Activated CD8-positive, alpha-beta memory T cell treated with anti-CD3 and anti-CD28 coated beads for 24 hours (primary cell): ENCODE data around the gene PSPN.
"Not testable (repeated sequence)": the region's sequence is repeated elsewhere in the genome, so short reads cannot be mapped to it uniquely, and the experiment has no call there.

ENCODE experiments used
- DNase-seq: peaks from one replicate; pipeline ENCODE4 v3.0.0-alpha.2; 2020

The PSPN gene

DNA sequence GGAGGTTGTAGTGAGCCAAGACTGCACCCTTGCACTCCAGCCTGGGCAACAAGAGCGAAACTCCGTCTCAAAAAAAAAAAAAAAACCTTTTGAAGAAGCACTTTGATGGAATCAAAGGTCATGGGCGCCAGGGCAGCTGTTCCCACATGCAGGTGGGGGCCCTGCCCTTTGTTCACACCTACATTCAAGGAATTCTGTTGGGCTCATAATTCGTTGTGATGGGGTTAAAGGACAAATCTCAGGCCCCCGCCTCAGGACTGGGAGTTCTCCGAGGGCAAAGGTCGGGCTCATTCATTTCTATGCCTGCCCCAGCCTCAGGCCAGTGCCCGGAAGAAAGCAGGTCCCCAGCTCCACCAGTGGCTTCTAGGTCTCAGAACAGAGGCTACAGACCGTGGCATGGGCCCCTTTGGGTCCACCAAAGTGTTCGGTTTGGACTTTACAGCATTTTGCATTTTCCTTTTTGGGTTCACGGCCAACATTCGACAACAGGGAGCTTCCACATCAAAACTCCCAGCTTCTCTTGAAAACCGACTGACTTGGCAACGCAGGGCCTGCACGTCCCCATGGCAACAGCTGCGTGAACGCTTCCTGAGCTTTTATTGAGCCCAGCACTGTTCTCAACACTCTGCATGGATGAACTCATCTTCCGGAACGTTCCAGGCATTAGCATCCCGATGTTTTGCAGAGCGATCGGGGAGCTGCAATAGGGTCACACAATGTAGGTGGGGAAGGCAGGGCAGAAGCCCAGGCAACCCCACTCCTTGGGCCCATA is 27.3 kb upstream of the PSPN start:
- DNase-seq = no peak

DNA sequence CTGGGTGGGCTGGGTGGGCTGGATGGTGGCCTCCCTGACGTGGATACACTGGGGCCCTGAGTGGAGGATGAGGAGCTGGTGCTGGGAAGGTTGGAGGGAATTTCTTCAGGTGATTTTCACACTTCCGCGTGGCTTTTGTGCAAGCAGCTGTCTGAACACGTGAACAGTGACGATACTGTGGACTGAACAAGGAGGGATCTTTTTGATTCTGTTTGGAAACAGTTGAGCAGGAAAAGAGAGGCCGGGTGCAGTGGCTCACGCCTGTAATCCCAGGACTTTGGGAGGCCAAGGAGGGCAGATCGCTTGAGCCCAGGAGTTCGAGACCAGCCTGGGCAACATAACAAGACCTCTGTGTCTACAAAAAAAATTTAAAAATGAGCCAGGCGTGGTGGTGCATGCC is 26.3 kb upstream of the PSPN start:
- no peak for DNase-seq

DNA sequence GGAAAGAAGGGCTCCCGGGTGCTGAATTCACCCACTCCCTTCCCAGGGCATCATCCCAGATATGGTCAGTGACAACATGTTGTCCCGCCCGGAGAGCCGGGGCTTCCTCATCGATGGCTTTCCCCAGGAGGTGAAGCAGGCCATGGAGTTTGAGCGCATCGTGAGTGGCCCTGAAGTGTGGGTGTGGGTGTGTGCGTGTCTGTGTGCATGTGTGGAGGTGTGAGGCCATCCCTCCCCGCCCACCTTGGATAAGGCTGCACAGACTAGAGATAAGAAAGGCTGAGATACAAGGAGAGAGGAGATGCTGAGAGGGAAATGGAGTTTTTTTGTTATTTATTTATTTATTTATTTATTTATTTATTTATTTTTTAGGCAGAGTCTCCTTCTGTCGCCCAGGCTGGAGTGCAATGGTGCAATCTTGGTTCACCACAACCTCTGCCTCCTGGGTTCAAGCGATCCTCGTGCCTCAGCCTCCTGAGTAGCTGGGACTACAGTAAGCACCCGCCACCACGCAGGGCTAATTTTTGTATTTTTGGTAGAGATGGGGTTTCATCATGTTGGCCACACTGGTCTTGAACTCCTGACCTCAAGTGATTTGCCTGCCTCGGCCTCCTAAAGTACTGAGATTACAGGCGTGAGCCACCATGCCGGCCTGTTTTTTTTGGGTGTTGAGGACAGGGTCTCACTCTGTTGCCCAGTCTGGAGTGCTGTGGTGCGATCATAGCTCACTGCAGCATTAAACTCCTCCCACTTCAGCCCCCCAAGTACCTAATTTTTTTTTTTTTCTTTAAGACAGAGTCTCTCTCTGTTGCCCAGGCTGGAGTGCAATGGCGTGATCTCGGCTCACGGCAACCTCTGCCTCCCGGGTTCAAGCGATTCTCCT is 24.6 kb upstream of the PSPN start:
- DNase-seq = not testable (repeated sequence)

DNA sequence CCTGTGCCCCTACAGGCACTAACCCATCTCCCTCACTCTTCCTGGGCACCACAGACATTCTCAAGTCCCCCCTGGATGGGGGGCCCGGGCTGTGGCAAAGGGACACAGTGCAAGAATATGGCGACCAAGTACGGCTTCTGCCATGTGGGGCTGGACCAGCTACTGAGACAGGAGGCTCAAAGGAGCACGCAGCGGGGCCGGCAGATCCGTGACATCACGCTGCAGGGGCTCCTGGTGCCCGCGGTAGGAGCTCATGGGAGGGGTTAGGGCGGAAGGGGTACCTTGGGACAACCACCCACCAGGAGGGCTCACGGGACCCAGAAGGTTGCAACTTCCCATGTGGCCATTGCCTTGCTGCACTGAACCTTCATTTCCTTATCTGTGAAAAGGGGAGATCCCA is 20.6 kb upstream of the PSPN start:
- peak; percentile 54 for DNase-seq

DNA sequence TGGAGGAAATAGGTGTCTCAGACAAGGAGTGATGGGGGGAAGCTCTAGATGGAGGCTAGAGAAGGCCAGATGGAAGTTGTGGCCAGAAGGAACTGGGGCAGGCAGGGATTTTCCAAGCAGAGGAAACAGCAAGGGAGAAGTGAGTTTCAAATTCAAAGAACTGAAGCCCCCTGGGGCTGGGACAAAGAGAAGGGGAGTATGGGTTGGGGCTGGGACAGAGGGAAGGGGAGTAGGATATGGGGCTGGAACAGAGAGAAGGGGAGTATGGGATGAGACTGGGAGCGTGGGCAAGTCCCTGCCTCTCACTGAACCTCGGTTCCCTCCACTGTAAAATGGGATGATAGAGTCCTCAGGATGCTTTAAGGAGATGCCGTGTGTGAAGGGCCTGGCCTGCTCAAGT is 19.1 kb upstream of the PSPN start:
- DNase-seq = no peak

DNA sequence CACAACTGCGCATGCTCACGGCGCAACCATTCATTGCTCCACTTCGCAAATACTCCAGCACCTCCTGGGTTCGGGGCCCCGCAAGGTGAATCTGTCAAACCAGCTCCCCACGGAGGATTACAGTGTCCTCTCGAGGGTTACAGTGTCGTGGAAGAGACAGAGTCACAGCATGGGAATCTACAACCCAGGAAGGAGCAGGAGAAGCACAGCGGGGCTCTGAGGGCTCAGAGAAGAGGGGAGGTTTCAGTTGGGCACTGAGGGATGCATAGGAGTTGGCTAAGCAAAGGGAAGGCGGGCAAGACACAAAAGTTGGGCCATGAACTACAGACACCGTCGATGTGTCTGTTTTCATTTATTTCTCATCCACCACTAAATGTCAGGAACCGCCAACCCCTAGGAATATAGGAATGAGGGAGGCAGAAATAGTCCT is 18.3 kb upstream of the PSPN start:
- no peak for DNase-seq

DNA sequence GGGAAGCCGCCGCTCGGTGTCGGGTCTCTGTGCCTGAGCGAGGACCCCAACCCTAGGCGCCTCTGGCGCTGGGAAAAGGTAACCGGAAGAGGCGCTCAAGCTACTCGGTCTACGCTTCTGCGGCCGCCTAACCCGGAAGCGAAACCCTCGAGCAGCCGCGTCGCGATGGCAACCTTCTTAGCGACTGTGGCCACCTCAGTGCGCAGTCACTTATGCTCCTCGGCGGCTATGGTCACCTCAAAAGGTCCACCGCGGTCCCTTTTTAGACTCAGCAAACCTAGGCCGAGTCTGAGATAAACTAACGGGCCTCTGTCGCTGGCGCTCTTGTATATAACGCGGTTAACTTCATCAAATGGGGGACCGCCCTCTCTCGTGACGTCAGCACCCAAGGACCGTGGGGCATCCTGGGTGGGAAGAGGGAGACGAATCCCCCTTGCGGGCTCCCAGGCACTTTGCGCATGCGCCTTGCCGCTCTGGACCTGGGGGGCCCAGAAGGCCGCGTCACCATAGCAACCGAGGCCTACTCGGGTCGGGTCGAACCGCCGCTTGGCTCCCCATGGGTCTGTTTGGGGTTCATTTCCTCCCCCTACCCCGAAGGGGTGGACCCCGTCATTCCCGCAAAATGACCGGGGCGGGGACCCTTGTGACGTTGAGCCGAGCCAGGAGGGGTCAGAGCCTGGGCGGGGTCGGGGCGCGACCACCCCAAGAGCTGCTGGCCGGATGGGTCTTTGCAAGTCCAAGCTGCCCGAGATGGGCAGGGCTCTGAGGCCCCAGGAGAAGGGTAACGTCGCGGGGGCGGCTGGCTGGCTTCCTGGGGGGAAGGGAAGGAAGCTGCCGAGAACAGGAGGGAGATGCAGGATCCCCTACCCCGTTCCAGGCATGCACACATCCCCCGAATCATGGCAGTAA is 17.6 kb upstream of the PSPN start, which contains the start of gene GTF2F1:
GTF2F1 (minus strand) TSS at position 91 of the 909 bp plus-strand sequence. CDS start 169 bp downstream, outside the sequence.
- peak; percentile 98 for DNase-seq

DNA sequence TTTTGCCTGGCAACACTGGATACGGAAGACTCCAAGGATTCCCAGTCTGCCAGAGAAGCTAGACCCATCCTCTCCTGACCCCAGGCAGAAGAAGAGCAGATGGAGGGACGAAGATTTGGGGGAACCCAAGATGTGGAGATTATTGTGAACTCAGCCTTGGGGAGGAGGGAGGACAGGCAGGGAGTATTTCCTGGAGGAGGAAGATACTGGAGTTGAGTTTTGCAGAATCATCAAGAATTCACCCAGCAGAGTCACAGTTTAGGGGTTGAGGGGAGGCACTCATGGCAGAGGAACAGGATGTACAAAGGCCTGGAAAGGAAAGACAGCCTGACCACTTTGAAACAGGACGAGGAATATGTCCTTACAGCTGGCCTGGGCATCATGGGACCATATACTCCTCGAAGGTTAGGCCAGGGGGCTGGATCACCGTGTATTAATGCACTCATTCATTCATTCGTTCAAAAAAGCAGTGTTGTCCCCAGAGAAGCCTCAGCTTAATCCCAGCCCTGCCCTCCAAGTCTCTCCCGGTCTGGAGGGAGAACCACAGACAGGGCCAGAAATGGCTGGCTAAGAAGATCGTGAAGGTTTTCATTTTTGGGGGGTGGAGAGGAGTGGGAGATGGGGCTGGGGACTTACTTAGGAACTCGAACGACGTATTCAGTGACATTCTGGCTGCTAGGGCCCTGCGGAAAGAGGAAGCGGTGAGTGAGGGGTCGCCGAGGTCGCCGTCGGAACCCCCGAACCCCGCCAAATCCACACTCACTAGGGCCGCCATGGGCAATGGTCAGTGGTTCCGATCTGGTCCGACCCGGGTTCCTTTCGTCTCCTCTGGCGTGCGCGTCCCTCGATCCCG is 16.7 kb upstream of the PSPN start:
- DNase-seq = no peak

DNA sequence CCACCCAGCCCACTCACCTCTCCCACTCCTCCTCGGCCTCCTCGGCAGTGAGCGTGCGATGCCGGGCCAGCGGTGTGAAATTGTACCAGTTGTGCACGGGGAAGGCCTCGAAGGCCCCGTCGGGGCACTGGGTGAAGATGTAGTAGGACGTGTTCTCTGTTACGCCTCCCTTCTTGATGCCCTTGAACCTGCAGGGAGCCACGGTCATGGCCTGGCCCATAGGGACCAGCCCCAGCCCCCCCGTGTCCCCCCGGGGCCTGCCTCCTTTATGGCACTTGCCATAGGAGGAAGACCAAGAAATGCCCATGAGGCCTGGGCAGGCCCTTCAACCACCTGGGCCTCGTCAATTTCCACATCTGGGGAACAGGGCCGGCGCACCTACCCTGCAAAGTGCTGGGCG is 11.6 kb upstream of the PSPN start:
- no peak for DNase-seq

DNA sequence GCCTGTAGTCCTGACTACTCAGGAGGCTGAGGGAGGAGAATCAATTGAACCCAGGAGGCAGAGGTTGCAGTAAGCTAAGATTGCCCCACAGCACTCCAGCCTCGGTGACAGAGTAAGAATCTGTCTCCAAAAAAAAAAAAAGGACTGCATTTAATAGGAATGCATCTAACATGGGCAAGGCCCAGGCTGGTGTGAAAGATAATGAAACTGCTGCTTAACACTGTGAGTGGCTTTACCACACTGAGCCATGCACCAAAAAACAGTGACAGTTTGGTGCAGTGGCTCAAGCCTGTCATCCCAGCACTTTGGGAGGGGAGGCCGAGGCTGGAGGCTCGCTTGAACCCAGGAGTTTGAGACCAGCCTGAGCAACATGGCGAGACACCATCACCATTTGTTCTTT is 8.6 kb upstream of the PSPN start:
- no peak for DNase-seq

DNA sequence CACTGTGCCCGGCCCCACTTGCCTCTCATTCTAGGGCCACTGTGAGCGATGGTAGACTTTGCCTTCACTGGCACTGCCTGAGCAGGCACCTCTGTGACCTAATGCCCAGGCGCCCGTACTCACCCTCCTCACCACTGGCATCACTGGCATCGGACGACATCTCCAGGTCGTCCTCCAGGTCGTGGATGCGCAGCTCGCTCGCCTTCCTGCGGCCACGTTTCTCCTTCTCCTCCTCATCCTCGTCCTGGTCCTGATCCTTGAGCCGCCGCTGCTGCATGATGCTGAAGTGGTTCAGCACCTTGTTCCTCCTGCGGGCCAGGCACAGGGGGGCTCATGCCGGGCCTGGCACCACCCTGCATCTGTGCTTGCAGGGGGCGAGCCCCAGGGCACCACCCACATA is 7.5 kb upstream of the PSPN start:
- DNase-seq = no peak

DNA sequence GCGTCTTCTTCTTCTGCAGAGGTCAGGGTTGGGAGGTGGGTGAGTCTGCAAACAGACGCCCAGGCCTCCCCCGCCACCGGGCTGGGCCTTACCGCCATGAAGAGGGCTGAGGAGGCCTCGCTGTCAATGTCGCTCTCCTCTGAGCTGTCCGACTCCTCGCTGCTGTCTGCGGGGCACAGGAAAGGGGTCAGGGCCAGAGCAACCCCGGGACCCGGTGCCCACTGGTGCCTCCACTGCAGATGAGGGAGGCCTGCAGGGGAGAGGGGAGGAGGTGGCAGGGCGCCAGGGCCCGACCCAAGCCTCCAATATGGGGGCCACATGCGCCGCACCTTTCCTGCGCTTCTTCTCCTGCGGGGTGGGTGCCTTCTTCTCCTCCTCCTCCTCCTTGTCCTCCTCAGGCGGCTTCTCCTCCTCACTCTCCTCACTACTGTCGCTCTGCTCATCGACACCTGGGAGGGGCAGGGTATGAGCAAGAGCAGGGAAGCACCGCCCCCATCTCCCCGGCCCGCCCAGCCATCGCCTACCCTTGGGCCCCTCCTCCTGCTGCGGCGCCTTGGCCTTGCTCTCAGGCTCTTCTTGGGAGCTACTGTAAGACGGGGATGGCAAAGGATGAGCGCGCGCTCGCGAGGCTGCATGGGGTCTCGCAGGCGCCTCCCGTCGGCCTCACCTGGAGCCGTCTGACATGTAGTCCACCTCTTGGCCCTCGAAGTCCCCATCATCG is 5.5 kb upstream of the PSPN start:
- no peak for DNase-seq

DNA sequence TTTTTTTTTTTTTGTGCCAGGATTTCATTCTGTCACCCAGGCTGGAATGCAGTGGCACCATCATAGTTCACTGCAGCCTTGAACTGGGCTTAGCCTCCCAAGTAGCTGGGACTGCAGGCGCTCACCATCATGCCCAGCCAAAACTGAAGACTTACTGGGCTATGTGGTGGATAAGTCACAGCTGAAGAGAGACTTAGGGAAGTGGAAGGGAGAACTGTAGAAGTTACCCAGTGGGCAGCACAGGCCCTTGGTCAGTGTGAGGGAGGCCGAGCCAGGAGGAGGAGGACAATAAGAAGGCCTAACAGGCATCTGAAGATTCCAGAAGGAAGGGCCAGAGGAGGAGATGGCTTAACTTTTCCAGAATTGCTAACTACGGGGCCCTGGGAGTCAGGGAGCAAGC is 4.0 kb upstream of the PSPN start:
- no peak for DNase-seq

DNA sequence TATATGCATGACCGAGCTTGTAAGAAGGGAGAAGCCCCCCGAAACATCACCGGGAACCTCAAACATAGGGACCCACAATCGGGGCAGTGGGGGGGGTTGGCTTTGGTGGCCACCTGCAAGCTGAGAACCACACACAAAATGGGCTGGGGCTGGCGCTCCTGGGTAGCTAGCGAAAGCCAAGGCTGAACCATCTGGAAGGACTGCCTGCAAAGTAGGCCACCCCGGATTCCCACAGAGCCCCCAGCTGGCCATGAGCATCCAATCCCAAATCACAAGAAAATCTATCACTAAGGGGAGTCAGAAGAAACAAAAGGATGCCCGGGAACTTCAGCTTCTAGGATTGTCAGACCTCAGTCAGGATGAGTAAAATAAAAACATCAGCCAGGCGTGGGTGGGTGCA is 2.8 kb upstream of the PSPN start:
- no peak for DNase-seq

DNA sequence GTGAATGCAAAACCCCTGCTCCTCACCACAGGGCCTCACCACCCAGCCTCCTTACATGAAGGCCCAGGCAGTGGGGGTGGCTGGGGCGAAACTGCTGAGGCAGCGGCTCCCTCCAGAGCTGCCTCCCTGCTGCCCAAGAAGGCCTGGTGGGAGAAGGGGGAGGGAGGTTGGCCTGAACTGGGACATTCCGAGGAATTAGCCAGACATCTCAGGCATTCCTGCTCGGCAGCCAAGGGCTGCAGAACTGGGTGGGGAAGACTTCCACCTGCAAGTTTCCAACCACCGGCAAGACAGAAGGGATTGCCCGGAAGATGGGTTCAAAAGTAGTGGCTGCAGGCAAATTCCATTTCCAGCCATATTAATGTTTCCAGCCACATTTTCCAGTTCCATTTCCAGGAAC is 2.3 kb upstream of the PSPN start:
- DNase-seq = no peak

DNA sequence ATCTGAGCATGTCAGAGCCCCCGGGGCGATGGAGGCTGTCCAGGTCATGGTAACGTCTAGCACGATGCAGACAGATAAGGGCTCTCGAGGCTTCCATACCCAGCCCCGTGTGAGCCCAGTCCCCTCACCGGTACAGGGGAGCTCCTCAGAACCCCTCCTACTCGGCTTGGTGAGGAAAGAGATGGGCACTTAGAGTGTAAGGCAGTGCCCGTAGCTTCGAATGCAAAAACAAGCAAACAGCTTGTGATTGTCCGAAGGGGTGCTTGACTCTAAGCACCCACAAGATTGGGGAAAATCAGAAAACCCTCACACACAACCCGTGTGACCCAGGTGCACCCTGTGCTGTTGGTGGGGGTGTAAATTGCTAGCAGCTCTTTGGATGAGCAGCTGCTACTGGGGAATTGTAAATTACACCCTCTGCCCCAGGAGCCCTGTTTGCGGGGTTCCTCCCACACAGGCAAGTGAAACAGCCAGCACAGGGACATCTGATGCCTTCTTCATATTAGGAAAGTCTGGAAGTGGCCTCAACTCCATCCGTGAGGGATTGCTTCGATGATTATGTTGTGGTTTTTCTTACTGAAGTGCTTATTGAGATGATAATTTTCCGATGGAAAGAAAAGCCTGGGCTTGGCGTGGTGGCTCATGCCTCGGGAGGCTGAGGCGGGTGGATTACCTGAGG is 918 bp upstream of the PSPN start:
- no peak for DNase-seq

DNA sequence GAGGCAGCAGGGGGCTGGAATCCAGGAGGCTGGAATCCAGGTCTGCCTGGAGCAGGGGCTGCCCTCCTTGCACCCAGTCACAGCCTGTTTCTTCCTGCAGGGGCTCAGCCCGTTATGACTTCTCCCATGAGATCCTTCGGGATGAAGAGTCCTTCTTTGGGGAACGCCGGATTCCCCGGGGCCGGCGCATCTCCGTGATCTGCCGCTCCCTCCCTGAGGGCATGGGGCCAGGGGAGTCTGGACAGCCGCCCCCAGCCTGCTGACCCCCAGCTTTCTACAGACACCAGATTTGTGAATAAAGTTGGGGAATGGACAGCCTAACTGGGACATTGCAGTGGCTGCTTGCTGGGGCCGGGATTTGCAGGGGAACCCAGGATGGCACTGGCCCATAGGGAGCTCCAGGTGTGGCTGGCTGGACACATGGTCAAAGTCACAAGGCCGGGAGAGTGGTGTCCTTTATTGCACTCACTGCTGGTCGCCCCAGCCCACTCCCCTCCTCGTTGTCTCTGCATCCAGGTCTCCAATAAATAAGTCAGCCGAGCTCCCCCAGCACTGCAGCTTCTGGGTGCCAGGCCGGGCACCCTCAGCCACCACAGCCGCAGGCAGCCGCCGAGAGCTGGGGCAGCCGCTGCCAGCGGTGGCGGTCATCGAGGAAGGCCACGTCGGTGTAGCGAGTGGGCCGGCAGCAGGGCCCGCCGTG is 872 bp downstream of the PSPN start:
- DNase-seq = no peak

DNA sequence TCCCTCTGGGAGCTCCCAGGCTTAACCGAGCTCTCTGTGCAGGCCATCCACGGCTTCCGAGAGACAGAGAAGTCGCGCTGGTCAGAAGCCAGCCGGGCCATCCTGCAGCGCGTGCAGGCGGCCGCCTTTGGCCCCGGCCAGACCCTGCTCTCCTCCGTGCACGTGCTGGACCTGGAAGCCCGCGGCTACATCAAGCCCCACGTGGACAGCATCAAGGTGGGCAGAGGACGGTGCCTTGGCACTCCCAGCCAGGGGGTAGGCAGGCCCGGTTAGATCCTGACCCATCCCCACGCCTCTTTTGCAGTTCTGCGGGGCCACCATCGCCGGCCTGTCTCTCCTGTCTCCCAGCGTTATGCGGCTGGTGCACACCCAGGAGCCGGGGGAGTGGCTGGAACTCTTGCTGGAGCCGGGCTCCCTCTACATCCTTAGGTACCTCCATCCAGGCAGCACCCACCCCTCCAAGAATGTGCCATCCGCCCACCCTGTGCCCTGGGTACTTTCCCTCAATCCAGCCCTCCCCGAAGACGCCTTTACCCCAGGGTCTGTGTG is 1.5 kb downstream of the PSPN start:
- DNase-seq = no peak

DNA sequence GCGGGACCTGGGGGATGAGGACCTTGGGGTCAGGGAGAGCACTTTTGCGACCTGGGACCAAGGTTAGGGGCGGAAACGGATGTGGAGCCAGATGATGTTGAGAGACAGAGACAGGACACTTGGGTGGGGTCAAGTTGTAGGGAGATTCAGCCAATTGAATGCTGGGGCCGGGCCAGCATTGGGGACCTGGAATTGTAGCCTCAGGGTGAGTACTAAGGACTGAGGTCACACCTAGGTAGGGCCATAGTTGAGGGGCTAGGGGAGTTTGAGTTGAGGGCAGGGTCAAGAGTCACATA is 2.0 kb downstream of the PSPN start:
- DNase-seq = no peak
